ENCODE measurements around the gene ATP9B.

- TF ChIP-seq CTCF (IDR thresholded peaks at IDR 0.05; ENCODE audit: low read depth, low read length, missing input control) (no peak), REST (IDR thresholded peaks at IDR 0.05) (no peak), YY1 (IDR thresholded peaks at IDR 0.05) (no peak)
Measured at GRCh38 chr18:79352432-79352831, 283.2 kb downstream of the ATP9B start.

Measured in liver (tissue), 2 donors.